Keratinocyte (primary cell): ENCODE data around the gene ZNF43. TPM values are rescaled to one million over a fixed set of nuclear protein-coding genes. Genes with fewer than 3 reads are reported as not detected.

Experiments used
- DNase-seq: peaks from one replicate; pipeline ENCODE4 v3.0.0-alpha.2; 2011; ENCODE audit warnings: low read depth, missing footprints, low spot score
- FAIRE-seq: peaks from 2 replicates; lab custom pipeline; 2011; peaks lifted over from hg19 to GRCh38; lab: Jason Lieb, UNC
- H2AFZ ChIP-seq: 2 replicates; pipeline ENCODE4 v1.6.0; 2012; ENCODE audit warnings: low read length, control low read depth, inconsistent platforms; ENCODE audit not compliant: control insufficient read depth
- H3K27ac ChIP-seq: 2 replicates; pipeline ENCODE4 v1.5.1; 2011; ENCODE audit warnings: low read length; ENCODE audit not compliant: control insufficient read depth, insufficient read depth
- H3K27me3 ChIP-seq: 3 replicates; pipeline ENCODE4 v1.6.0; 2011; ENCODE audit warnings: low read length; ENCODE audit not compliant: control insufficient read depth, insufficient read depth; ENCODE audit errors: extremely low read depth
- H3K36me3 ChIP-seq, 2 experiments: 2 replicates in 1 of 2; 3 replicates in 1 of 2; pipeline ENCODE4 v1.5.1; 2011; ENCODE audit warnings: low read length in 2 of 2, mild to moderate bottlenecking in 1 of 2; ENCODE audit not compliant: control insufficient read depth in 2 of 2, insufficient read depth in 2 of 2; ENCODE audit errors: extremely low read depth in 1 of 2
- H3K4me1 ChIP-seq: 3 replicates; pipeline ENCODE4 v1.5.1; 2011; ENCODE audit warnings: low read length; ENCODE audit not compliant: control insufficient read depth, insufficient read depth; ENCODE audit errors: extremely low read depth
- H3K4me2 ChIP-seq: 3 replicates; pipeline ENCODE4 v1.6.0; 2011; ENCODE audit warnings: low read depth, low read length; ENCODE audit not compliant: control insufficient read depth, insufficient read depth; ENCODE audit errors: extremely low read depth
- H3K4me3 ChIP-seq, 3 experiments: fragments of 200-600 bp in 1 of 3; sonication (generic) in 1 of 3; 2 replicates in 2 of 3; 3 replicates in 1 of 3; pipeline ENCODE4 v1.5.1; 2011 to 2016; ENCODE audit warnings: low read length in 3 of 3, mild to moderate bottlenecking in 3 of 3, control low read depth in 2 of 3, inconsistent platforms in 1 of 3, low read depth in 1 of 3, mixed read lengths in 1 of 3, mixed run types in 1 of 3, moderate library complexity in 1 of 3; ENCODE audit not compliant: control insufficient read depth in 2 of 3, insufficient read depth in 2 of 3; ENCODE audit errors: extremely low read depth in 1 of 3
- H3K79me2 ChIP-seq: 2 replicates; pipeline ENCODE4 v1.6.0; 2012; ENCODE audit warnings: low read length; ENCODE audit not compliant: control insufficient read depth, insufficient read depth
- H3K9ac ChIP-seq: 3 replicates; pipeline ENCODE4 v1.6.0; 2011; ENCODE audit warnings: low read length; ENCODE audit not compliant: control insufficient read depth, insufficient read depth; ENCODE audit errors: extremely low read depth
- H3K9me1 ChIP-seq: 3 replicates; pipeline ENCODE4 v1.6.0; 2011; ENCODE audit warnings: low read length; ENCODE audit not compliant: control insufficient read depth, insufficient read depth; ENCODE audit errors: extremely low read depth
- H3K9me3 ChIP-seq: 2 replicates; pipeline ENCODE4 v1.5.1; 2012; ENCODE audit warnings: low read depth, low read length; ENCODE audit not compliant: control insufficient read depth
- H4K20me1 ChIP-seq: 3 replicates; pipeline ENCODE4 v1.6.0; 2011; ENCODE audit warnings: low read length; ENCODE audit not compliant: control insufficient read depth, insufficient read depth; ENCODE audit errors: extremely low read depth
- EZH2 ChIP-seq: IDR thresholded peaks from one replicate; pipeline ENCODE4 v1.6.1; 2012; ENCODE audit warnings: inconsistent platforms, mild to moderate bottlenecking, low read length, moderate library complexity
- dilution Hi-C: fragments of 300-500 bp; cut with MboI; formaldehyde crosslinking; loops from one replicate; pipeline ENCODE4 v1.7.0; 2020; ENCODE audit warnings: low sequenced_read_pairs; ENCODE audit not compliant: extremely low pct_ligation_motif_present
- polyA plus RNA-seq, 5 experiments: library from polyadenylated mRNA; depleted of rRNA in 3 of 5; stranded (reverse) in 3 of 5; stranded (forward) in 1 of 5; unstranded in 1 of 5; fragments of >200 nt; gene quantifications; 1 replicate in 1 of 5; 2 replicates in 3 of 5; 3 replicates in 1 of 5; pipeline versions ENCODE4 v1.2.1 to v1.2.3, GENCODE V29; 2011 to 2012; ENCODE audit warnings: missing spikeins in 2 of 5, low read depth in 1 of 5, low replicate concordance in 1 of 5
- TF ChIP-seq, protein P1 (sequence below), 3 experiments: IDR thresholded peaks in 1 of 3; conservative IDR thresholded peaks in 1 of 3; optimal IDR thresholded peaks in 1 of 3; 2 replicates in 2 of 3; 3 replicates in 1 of 3; pipeline versions ENCODE3 to v1.5.1; 2011; ENCODE audit warnings: low read length in 3 of 3, mild to moderate bottlenecking in 3 of 3, moderate library complexity in 2 of 3, control low read depth in 1 of 3, inconsistent platforms in 1 of 3; ENCODE audit not compliant: insufficient read depth in 2 of 3; ENCODE audit errors: extremely low read depth in 1 of 3

ZNF43 gene
- polyA plus RNA-seq, 1 donor (not counting 4 experiments of a cell fraction or from before 2014, with no cell fraction given): 3.3 TPM

DNA sequence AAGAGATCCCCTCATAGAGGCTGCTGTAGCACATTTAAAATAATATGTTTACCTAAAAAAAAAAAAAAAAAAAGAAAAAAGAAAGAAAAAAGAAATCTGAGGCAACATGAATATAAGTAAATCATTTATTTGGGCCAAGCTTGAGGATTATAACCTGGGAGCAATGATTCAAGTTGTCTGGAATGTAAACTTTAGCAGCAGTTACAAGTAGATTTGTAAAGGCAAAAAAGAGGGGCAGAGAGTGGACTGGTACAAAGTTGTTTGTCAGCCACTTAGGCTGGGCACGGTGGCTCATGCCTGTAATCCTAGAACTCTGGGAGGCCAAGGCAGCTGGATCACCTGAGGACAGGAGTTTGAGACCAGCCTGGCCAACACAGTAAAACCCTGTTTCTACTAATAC is 11.3 kb downstream of the ZNF43 start:
- no peak for TF ChIP-seq EZH2
- TF ChIP-seq, protein P1, sequence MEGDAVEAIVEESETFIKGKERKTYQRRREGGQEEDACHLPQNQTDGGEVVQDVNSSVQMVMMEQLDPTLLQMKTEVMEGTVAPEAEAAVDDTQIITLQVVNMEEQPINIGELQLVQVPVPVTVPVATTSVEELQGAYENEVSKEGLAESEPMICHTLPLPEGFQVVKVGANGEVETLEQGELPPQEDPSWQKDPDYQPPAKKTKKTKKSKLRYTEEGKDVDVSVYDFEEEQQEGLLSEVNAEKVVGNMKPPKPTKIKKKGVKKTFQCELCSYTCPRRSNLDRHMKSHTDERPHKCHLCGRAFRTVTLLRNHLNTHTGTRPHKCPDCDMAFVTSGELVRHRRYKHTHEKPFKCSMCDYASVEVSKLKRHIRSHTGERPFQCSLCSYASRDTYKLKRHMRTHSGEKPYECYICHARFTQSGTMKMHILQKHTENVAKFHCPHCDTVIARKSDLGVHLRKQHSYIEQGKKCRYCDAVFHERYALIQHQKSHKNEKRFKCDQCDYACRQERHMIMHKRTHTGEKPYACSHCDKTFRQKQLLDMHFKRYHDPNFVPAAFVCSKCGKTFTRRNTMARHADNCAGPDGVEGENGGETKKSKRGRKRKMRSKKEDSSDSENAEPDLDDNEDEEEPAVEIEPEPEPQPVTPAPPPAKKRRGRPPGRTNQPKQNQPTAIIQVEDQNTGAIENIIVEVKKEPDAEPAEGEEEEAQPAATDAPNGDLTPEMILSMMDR (optimal IDR thresholded peaks at IDR 0.05 in 1 of 3, IDR thresholded peaks at IDR 0.05 in 1 of 3, conservative IDR thresholded peaks at IDR 0.05 in 1 of 3; ENCODE audit: extremely low read depth in 1 of 3, insufficient read depth in 2 of 3, low read length in 3 of 3): no peak
- Histone ChIP-seq H2AFZ (no peak overlapping the region), H3K9ac (no peak overlapping the region), H3K4me1 (no peaks in the 10 kb centered on the region), H4K20me1 (no peaks in the 10 kb centered on the region), H3K79me2 (no peaks in the 10 kb centered on the region), H3K27me3 (no peaks in the 10 kb centered on the region), H3K9me3 (peaks cover 2% of the 10 kb centered on the region), H3K4me2 (no peak overlapping the region), H3K27ac (no peak overlapping the region), H3K9me1 (no peaks in the 10 kb centered on the region), H3K4me3 (no peak overlapping the region), H3K36me3 (peaks cover 2 to 6% of the 10 kb centered on the region in 2 experiments)
- DNase-seq (no peak), FAIRE-seq (no peak)
- dilution Hi-C loops: no loop called here

DNA sequence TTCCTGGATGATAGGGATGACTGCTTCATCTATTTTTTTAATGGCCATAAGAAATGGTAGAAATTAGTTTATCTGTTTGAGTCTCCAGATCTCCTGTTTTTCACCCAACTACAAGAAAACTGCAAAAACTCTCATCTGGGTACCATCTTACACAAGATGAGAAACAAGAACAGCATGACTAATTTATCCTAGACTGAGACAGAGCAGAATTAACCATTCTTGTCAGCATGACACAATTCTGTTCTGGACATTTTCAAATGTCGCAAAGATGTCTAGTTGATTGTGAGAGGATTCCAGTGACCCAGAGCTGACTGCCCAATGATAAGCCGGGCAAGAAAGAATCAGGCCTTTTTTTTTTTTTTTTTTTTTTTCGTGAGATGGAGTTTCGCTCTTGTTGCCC is 12.8 kb downstream of the ZNF43 start:
- H4K20me1 ChIP-seq: no peaks in the 10 kb centered on the region
- peaks cover 2 to 6% of the 10 kb centered on the region in 2 experiments for H3K36me3 ChIP-seq
- DNase-seq (no peak), FAIRE-seq (no peak)
- H3K4me3 ChIP-seq: no peak overlapping the region
- no peaks in the 10 kb centered on the region for H3K4me1 ChIP-seq
- H3K9me3 ChIP-seq: peaks cover 2% of the 10 kb centered on the region
- dilution Hi-C loops: no loop called here
- H3K9ac ChIP-seq: no peak overlapping the region
- H3K27ac ChIP-seq: no peak overlapping the region
- no peak for TF ChIP-seq EZH2
- TF ChIP-seq, protein P1 (optimal IDR thresholded peaks at IDR 0.05 in 1 of 3, IDR thresholded peaks at IDR 0.05 in 1 of 3, conservative IDR thresholded peaks at IDR 0.05 in 1 of 3; ENCODE audit: extremely low read depth in 1 of 3, insufficient read depth in 2 of 3, low read length in 3 of 3): no peak
- no peak overlapping the region for H3K4me2 ChIP-seq
- no peaks in the 10 kb centered on the region for H3K79me2 ChIP-seq
- H3K9me1 ChIP-seq: no peaks in the 10 kb centered on the region
- H2AFZ ChIP-seq: no peak overlapping the region
- no peaks in the 10 kb centered on the region for H3K27me3 ChIP-seq
